Mammary epithelial cell (primary cell): ENCODE data around the gene ARHGEF12.

Source experiments
- EZH2 ChIP-seq: IDR thresholded peaks from 2 replicates; pipeline ENCODE4 v1.6.1; 2012; ENCODE audit warnings: low read length, inconsistent platforms, borderline replicate concordance
- TF ChIP-seq, protein P1 (sequence below), 2 donors: IDR thresholded peaks in 1 of 2; conservative IDR thresholded peaks in 1 of 2; 2 replicates each; pipeline ENCODE4 v1.5.1; 2011 to 2012; ENCODE audit warnings: inconsistent platforms in 2 of 2, low read length in 2 of 2, mild to moderate bottlenecking in 2 of 2, control low read depth in 1 of 2, low read depth in 1 of 2; ENCODE audit not compliant: insufficient read depth in 1 of 2; ENCODE audit errors: extremely low read depth in 1 of 2

DNA sequence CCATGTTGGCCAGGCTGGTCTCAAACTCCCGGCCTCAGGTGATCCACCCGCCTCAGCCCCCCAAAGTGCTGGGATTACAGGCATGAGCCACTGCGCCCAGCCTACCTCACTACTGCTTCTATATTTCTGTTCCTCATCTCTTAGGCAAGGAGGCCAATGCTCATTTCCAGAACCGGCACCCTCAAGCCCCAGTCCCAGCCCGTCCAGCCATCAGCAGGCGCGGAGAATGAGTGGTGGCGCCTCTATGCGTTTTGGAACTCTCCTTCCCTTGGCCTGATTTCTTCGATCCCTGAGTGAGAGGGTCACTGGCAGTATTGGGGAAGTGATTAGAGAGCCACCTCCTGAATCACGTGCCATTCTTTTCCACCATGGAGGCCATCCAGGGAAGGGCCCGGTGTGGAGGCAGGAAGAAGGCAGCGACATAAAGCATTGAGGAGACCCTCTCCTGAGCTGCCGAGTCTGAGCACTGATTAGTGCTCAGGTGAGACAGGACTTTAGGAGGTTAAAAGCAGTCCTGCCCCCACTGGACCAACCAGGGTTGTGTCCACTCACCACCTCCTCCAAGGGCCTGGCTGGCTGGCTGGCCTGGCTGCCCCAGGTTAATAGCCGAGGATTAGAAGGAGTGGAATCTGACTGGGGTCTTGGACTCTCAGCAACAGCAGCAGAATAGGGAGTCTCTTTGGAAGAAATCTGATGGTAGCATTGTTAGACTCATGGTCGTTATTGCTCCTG lies 184.0 kb downstream of the ARHGEF12 start:
- TF ChIP-seq, protein P1, sequence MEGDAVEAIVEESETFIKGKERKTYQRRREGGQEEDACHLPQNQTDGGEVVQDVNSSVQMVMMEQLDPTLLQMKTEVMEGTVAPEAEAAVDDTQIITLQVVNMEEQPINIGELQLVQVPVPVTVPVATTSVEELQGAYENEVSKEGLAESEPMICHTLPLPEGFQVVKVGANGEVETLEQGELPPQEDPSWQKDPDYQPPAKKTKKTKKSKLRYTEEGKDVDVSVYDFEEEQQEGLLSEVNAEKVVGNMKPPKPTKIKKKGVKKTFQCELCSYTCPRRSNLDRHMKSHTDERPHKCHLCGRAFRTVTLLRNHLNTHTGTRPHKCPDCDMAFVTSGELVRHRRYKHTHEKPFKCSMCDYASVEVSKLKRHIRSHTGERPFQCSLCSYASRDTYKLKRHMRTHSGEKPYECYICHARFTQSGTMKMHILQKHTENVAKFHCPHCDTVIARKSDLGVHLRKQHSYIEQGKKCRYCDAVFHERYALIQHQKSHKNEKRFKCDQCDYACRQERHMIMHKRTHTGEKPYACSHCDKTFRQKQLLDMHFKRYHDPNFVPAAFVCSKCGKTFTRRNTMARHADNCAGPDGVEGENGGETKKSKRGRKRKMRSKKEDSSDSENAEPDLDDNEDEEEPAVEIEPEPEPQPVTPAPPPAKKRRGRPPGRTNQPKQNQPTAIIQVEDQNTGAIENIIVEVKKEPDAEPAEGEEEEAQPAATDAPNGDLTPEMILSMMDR (conservative IDR thresholded peaks at IDR 0.05 in 1 of 2, IDR thresholded peaks at IDR 0.05 in 1 of 2; ENCODE audit: extremely low read depth in 1 of 2, insufficient read depth in 1 of 2, low read depth in 1 of 2, low read length in 2 of 2): no peak
- TF ChIP-seq EZH2: no peak
